HUDEP-2 (cell line): ENCODE results near the gene YEATS4.

Experiments
- DNase-seq, 76 experiments: peaks; one replicate each; lab custom pipeline; 2025; ENCODE audit not compliant: unreplicated experiment in 76 of 76; lab: John Stamatoyannopoulos, UW

The YEATS4 gene

GRCh38 chr12:69430942-69431590 is 71.5 kb downstream of the YEATS4 start:
- DNase-seq, result no peak

GRCh38 chr12:69431591-69432222 is 72.2 kb downstream of the YEATS4 start:
- DNase-seq, result no peak

- DNase-seq, result no peak
Observed at GRCh38 chr12:69433653-69434052, 74.1 kb downstream of the YEATS4 start.

GRCh38 chr12:69435644-69436043 is 76.1 kb downstream of the YEATS4 start:
- DNase-seq, result no peak

GRCh38 chr12:69437073-69437472 is 77.5 kb downstream of the YEATS4 start:
- no peak for DNase-seq

- DNase-seq, result peak in 54 of 76 experiments; percentile 3 to 66 (median 24)
Observed at GRCh38 chr12:69438539-69438938, 79.0 kb downstream of the YEATS4 start.

- DNase-seq, result no peak
Observed at GRCh38 chr12:69440016-69440415, 80.5 kb downstream of the YEATS4 start.
